ENCODE data around the gene RPP30. TPM values are rescaled to one million over a fixed set of nuclear protein-coding genes. Genes with fewer than 3 reads are reported as not detected.
A peak's percentile ranks its signal among the peaks of the same experiment; 100 is the strongest.
"Not testable (repeated sequence)": the region's sequence is repeated elsewhere in the genome, so short reads cannot be mapped to it uniquely, and the experiment has no call there.

RPP30 gene
- total RNA-seq, 4 donors from 2014 or later: 21.6 to 31.8 (median 25.7) TPM

GRCh38 chr10:90939116-90939515 lies 67.3 kb downstream of the RPP30 start:
- no peak overlapping the region for H3K27ac ChIP-seq (replicated peaks in 1 of 4)
- TF ChIP-seq CTCF (IDR thresholded peaks at IDR 0.05) (no peak), EP300 (IDR thresholded peaks at IDR 0.05) (no peak), POLR2AphosphoS5 (IDR thresholded peaks at IDR 0.05) (no peak), POLR2A (IDR thresholded peaks at IDR 0.05; ENCODE audit: low read depth) (no peak)
- H3K4me3 ChIP-seq: no peak overlapping the region
- no peaks in the 10 kb centered on the region for H3K27me3 ChIP-seq
- no peaks in the 10 kb centered on the region for H3K36me3 ChIP-seq
- DNase-seq (ENCODE audit: extremely low spot score): no peak
- WGBS: 71% methylated on average over 1 of the region's 1 CpG
- no peaks in the 10 kb centered on the region for H3K9me3 ChIP-seq
- intact Hi-C loops (cut with DNase I): no loop called here
- peaks cover 0 to 7% (median 3%) of the 10 kb centered on the region in 4 donors for H3K4me1 ChIP-seq

GRCh38 chr10:90939648-90940047 lies 67.9 kb downstream of the RPP30 start:
- intact Hi-C loops (cut with DNase I): no loop called here
- Histone ChIP-seq H3K36me3 (no peaks in the 10 kb centered on the region), H3K4me1 (peaks cover 0 to 7% (median 3%) of the 10 kb centered on the region in 4 donors), H3K4me3 (no peak overlapping the region), H3K27ac (replicated peaks in 1 of 4) (no peak overlapping the region), H3K9me3 (no peaks in the 10 kb centered on the region), H3K27me3 (no peaks in the 10 kb centered on the region)
- no peak for TF ChIP-seq POLR2A (IDR thresholded peaks at IDR 0.05; ENCODE audit: low read depth)
- no peak for TF ChIP-seq CTCF (IDR thresholded peaks at IDR 0.05)
- TF ChIP-seq EP300 (IDR thresholded peaks at IDR 0.05): no peak
- no peak for TF ChIP-seq POLR2AphosphoS5 (IDR thresholded peaks at IDR 0.05)
- DNase-seq (ENCODE audit: extremely low spot score): no peak
- WGBS: 89% methylated on average over 5 of the region's 6 CpGs

GRCh38 chr10:90942980-90943379 lies 71.2 kb downstream of the RPP30 start:
- H3K27ac ChIP-seq (replicated peaks in 1 of 4); H3K4me3 ChIP-seq; H3K9me3 ChIP-seq; intact Hi-C loops (cut with DNase I); H3K27me3 ChIP-seq; H3K4me1 ChIP-seq; H3K36me3 ChIP-seq; DNase-seq (ENCODE audit: extremely low spot score): not testable (repeated sequence)
- WGBS: 81% methylated on average over 3 of the region's 3 CpGs

- no peak for TF ChIP-seq POLR2AphosphoS5 (IDR thresholded peaks at IDR 0.05)
- no peak for TF ChIP-seq EP300 (IDR thresholded peaks at IDR 0.05)
- TF ChIP-seq CTCF (IDR thresholded peaks at IDR 0.05): no peak
- TF ChIP-seq POLR2A (IDR thresholded peaks at IDR 0.05; ENCODE audit: low read depth): no peak
- H3K9me3 ChIP-seq: no peaks in the 10 kb centered on the region
- 0% methylated on average over 1 of the region's 1 CpG for WGBS
- intact Hi-C loops (cut with DNase I): no loop called here
- H3K4me3 ChIP-seq: no peak overlapping the region
- no peaks in the 10 kb centered on the region for H3K36me3 ChIP-seq
- H3K27ac ChIP-seq (replicated peaks in 1 of 4): no peak overlapping the region
- no peaks in the 10 kb centered on the region for H3K27me3 ChIP-seq
- H3K4me1 ChIP-seq: no peaks in the 10 kb centered on the region
- DNase-seq (ENCODE audit: extremely low spot score): no peak
These were observed 73.0 kb downstream of the RPP30 start for GRCh38 chr10:90944749-90945148.

- H3K9me3 ChIP-seq: peaks cover 0 to 3% (median 0%) of the 10 kb centered on the region in 4 donors
- H3K4me3 ChIP-seq: no peak overlapping the region
- 86% methylated on average over 4 of the region's 4 CpGs for WGBS
- no peaks in the 10 kb centered on the region for H3K36me3 ChIP-seq
- intact Hi-C loops (cut with DNase I): no loop called here
- no peaks in the 10 kb centered on the region for H3K4me1 ChIP-seq
- no peak overlapping the region for H3K27ac ChIP-seq (replicated peaks in 1 of 4)
- peak; percentile 75 for DNase-seq (ENCODE audit: extremely low spot score)
- H3K27me3 ChIP-seq: no peaks in the 10 kb centered on the region
- no peak for TF ChIP-seq CTCF (IDR thresholded peaks at IDR 0.05)
- TF ChIP-seq POLR2A (IDR thresholded peaks at IDR 0.05; ENCODE audit: low read depth): no peak
These were observed 73.8 kb downstream of the RPP30 start for GRCh38 chr10:90945491-90946070.

Measured in esophagus muscularis mucosa (tissue), 4 donors.